OCI-LY7 (cell line): ENCODE results near the gene TBXA2R.

ENCODE experiments used
- EZH2phosphoT487 ChIP-seq: fragments of 200-600 bp; sonication (generic); IDR thresholded peaks from 2 replicates; pipeline ENCODE4 v1.6.1; 2018; ENCODE audit warnings: low read depth, borderline replicate concordance, mild to moderate bottlenecking, mixed run types, antibody characterized with exemption, low read length, moderate library complexity, mixed read lengths
- TF ChIP-seq, protein P1 (sequence below): fragments of 200-600 bp; sonication (generic); conservative IDR thresholded peaks from 2 replicates; pipeline ENCODE4 v1.5.1; 2014; ENCODE audit warnings: mild to moderate bottlenecking, antibody characterized with exemption, low read length, moderate library complexity, mixed read lengths

GRCh38 chr19:3641515-3642269, 35.0 kb upstream of the TBXA2R start:
- TF ChIP-seq, protein P1, sequence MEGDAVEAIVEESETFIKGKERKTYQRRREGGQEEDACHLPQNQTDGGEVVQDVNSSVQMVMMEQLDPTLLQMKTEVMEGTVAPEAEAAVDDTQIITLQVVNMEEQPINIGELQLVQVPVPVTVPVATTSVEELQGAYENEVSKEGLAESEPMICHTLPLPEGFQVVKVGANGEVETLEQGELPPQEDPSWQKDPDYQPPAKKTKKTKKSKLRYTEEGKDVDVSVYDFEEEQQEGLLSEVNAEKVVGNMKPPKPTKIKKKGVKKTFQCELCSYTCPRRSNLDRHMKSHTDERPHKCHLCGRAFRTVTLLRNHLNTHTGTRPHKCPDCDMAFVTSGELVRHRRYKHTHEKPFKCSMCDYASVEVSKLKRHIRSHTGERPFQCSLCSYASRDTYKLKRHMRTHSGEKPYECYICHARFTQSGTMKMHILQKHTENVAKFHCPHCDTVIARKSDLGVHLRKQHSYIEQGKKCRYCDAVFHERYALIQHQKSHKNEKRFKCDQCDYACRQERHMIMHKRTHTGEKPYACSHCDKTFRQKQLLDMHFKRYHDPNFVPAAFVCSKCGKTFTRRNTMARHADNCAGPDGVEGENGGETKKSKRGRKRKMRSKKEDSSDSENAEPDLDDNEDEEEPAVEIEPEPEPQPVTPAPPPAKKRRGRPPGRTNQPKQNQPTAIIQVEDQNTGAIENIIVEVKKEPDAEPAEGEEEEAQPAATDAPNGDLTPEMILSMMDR: no peak
- TF ChIP-seq EZH2phosphoT487: no peak
